Neural cell (in vitro differentiated cells): ENCODE results near the gene DSCAML1. TPM values are rescaled to one million over a fixed set of nuclear protein-coding genes. Genes with fewer than 3 reads are reported as not detected.

ENCODE experiments used
- H2AFZ ChIP-seq: fragments of 200-600, 300-800 bp; sonication (generic), shearing (Covaris generic); 2 replicates; pipeline ENCODE4 v1.6.0; 2014; ENCODE audit warnings: low read depth, mild to moderate bottlenecking, antibody characterized with exemption, low read length, moderate library complexity
- H3F3A ChIP-seq: fragments of 200-600 bp; shearing (Covaris generic); 2 replicates; pipeline ENCODE4 v1.6.1; 2016; ENCODE audit warnings: mild to moderate bottlenecking, moderate library complexity, mixed read lengths, antibody characterized with exemption, low read length; ENCODE audit not compliant: insufficient read depth, poor library complexity, severe bottlenecking
- H3K27ac ChIP-seq: fragments of 200-600, 300-800 bp; sonication (generic), shearing (Covaris generic); 2 replicates; pipeline ENCODE4 v1.5.1; 2014; ENCODE audit warnings: mild to moderate bottlenecking, low read length, moderate library complexity
- H3K27me3 ChIP-seq: fragments of 300-800, 200-600 bp; sonication (generic), shearing (Covaris generic); 2 replicates; pipeline ENCODE4 v1.6.0; 2014; ENCODE audit warnings: mild to moderate bottlenecking, low read depth, low read length, moderate library complexity; ENCODE audit not compliant: insufficient read depth
- H3K36me3 ChIP-seq: fragments of 300-800, 200-600 bp; sonication (generic), shearing (Covaris generic); 2 replicates; pipeline ENCODE4 v1.5.1; 2014; ENCODE audit warnings: mild to moderate bottlenecking, antibody characterized with exemption, low read length, moderate library complexity; ENCODE audit not compliant: insufficient read depth
- H3K4me2 ChIP-seq: fragments of 300-800, 200-600 bp; sonication (generic), shearing (Covaris generic); 2 replicates; pipeline ENCODE4 v1.6.0; 2014; ENCODE audit warnings: mild to moderate bottlenecking, low read length
- H3K4me3 ChIP-seq: fragments of 300-800, 200-600 bp; sonication (generic), shearing (Covaris generic); 2 replicates; pipeline ENCODE4 v1.5.1; 2014; ENCODE audit warnings: mild to moderate bottlenecking, low read length, moderate library complexity
- H3K79me2 ChIP-seq: fragments of 200-600 bp; shearing (Covaris generic); replicated peaks from 2 replicates; pipeline ENCODE4 v1.6.0; 2014; ENCODE audit warnings: mild to moderate bottlenecking, low read length, moderate library complexity; ENCODE audit not compliant: insufficient read depth
- H3K9ac ChIP-seq: fragments of 300-800, 200-600 bp; sonication (generic), shearing (Covaris generic); 2 replicates; pipeline ENCODE4 v1.6.1; 2016; ENCODE audit warnings: mild to moderate bottlenecking, low read length, mixed read lengths
- H3K9me2 ChIP-seq: fragments of 200-600 bp; shearing (Covaris generic); 2 replicates; pipeline ENCODE4 v1.6.1; 2016; ENCODE audit warnings: mild to moderate bottlenecking, low read length, mixed read lengths; ENCODE audit not compliant: insufficient read depth
- H3K9me3 ChIP-seq: fragments of 200-600, 300-800 bp; sonication (generic), shearing (Covaris generic); 2 replicates; pipeline ENCODE4 v1.6.1; 2016; ENCODE audit warnings: mild to moderate bottlenecking, mixed run types, low read length, moderate library complexity, mixed read lengths
- H4K20me1 ChIP-seq: fragments of 200-600 bp; shearing (Covaris generic); 2 replicates; pipeline ENCODE4 v1.6.1; 2016; ENCODE audit warnings: mild to moderate bottlenecking, mixed run types; ENCODE audit not compliant: insufficient read depth
- EP300 ChIP-seq: fragments of 450-650 bp; conservative IDR thresholded peaks from 2 replicates; pipeline ENCODE4 v1.6.1; 2014; ENCODE audit warnings: antibody characterized with exemption, mild to moderate bottlenecking, moderate library complexity; ENCODE audit not compliant: poor library complexity, severe bottlenecking
- EZH2 ChIP-seq: fragments of 200-600, 300-800 bp; shearing (Covaris generic), sonication (generic); IDR thresholded peaks from 2 replicates; pipeline ENCODE4 v1.6.1; 2014; ENCODE audit warnings: antibody characterized with exemption, low read length, borderline replicate concordance, mild to moderate bottlenecking; ENCODE audit not compliant: insufficient read depth, poor library complexity, severe bottlenecking
- MXI1 ChIP-seq: fragments of 450-650 bp; conservative IDR thresholded peaks from 2 replicates; pipeline ENCODE4 v1.6.1; 2014; ENCODE audit warnings: antibody characterized with exemption, mild to moderate bottlenecking; ENCODE audit not compliant: poor library complexity, severe bottlenecking
- POLR2AphosphoS5 ChIP-seq: IDR thresholded peaks from 2 replicates; pipeline ENCODE4 v1.6.1; 2012
- RAD21 ChIP-seq: fragments of 450-650 bp; conservative IDR thresholded peaks from 2 replicates; pipeline ENCODE4 v1.6.1; 2014; ENCODE audit warnings: antibody characterized with exemption, mild to moderate bottlenecking, moderate library complexity
- SMC3 ChIP-seq: fragments of 450-650 bp; conservative IDR thresholded peaks from 2 replicates; pipeline ENCODE4 v1.6.1; 2014; ENCODE audit warnings: antibody characterized with exemption, mild to moderate bottlenecking, moderate library complexity; ENCODE audit not compliant: poor library complexity
- TAF1 ChIP-seq: IDR thresholded peaks from 2 replicates; pipeline ENCODE4 v1.6.1; 2012; ENCODE audit warnings: low read depth
- polyA plus RNA-seq: library from polyadenylated mRNA; depleted of rRNA; stranded (reverse); fragments of >200 nt; gene quantifications from 2 replicates; pipeline ENCODE4 v1.2.3, GENCODE V29; 2014
- TF ChIP-seq, protein P1 (sequence below): IDR thresholded peaks from 2 replicates; pipeline ENCODE4 v1.6.1; 2012; ENCODE audit warnings: borderline replicate concordance
- TF ChIP-seq, protein P2 (sequence below): fragments of 450-650 bp; IDR thresholded peaks from 2 replicates; pipeline ENCODE4 v1.5.1; 2014; ENCODE audit warnings: antibody characterized with exemption, mild to moderate bottlenecking, moderate library complexity; ENCODE audit not compliant: poor library complexity, severe bottlenecking

Gene DSCAML1
- polyA plus RNA-seq, 1 donor from 2014 or later: 1.3 TPM

DNA sequence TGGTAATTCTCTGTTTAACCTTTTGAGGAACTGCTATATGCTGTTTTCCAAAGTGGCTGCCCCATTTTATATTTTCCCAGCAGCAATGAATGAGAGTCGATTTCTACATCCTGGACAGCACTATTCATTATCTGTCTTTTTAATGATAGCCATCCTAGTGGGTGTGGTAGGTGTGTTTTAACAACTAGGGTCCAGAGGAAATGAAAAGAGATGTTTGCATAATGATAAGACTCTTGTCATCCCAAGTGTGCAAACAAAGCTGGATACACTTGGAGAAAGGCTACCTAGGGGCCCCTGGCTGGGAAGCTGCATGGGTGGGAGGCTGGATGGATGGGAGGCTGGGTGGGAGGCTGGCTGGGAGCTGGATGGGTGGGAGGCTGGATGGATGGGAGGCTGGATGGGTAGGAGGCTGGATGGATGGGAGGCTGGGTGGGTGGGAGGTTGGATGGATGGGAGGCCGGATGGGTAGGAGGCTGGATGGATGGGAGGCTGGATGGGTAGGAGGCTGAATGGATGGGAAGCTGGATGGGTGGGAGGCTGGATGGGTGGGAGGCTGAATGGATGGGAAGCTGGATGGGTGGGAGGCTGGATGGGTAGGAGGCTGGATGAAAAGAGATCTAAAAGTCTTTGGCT, 158.0 kb downstream of the DSCAML1 start:
- H3K9ac ChIP-seq: no peak overlapping the region
- no peaks in the 10 kb centered on the region for H4K20me1 ChIP-seq
- H3K79me2 ChIP-seq: no peaks in the 10 kb centered on the region
- H3K36me3 ChIP-seq: no peaks in the 10 kb centered on the region
- H3F3A ChIP-seq: no peaks in the 10 kb centered on the region
- no peak overlapping the region for H2AFZ ChIP-seq
- H3K27me3 ChIP-seq: no peaks in the 10 kb centered on the region
- no peak overlapping the region for H3K4me2 ChIP-seq
- TF ChIP-seq MXI1 (no peak), EZH2 (no peak), POLR2AphosphoS5 (no peak), EP300 (no peak), RAD21 (no peak), TAF1 (no peak)
- TF ChIP-seq, protein P1, sequence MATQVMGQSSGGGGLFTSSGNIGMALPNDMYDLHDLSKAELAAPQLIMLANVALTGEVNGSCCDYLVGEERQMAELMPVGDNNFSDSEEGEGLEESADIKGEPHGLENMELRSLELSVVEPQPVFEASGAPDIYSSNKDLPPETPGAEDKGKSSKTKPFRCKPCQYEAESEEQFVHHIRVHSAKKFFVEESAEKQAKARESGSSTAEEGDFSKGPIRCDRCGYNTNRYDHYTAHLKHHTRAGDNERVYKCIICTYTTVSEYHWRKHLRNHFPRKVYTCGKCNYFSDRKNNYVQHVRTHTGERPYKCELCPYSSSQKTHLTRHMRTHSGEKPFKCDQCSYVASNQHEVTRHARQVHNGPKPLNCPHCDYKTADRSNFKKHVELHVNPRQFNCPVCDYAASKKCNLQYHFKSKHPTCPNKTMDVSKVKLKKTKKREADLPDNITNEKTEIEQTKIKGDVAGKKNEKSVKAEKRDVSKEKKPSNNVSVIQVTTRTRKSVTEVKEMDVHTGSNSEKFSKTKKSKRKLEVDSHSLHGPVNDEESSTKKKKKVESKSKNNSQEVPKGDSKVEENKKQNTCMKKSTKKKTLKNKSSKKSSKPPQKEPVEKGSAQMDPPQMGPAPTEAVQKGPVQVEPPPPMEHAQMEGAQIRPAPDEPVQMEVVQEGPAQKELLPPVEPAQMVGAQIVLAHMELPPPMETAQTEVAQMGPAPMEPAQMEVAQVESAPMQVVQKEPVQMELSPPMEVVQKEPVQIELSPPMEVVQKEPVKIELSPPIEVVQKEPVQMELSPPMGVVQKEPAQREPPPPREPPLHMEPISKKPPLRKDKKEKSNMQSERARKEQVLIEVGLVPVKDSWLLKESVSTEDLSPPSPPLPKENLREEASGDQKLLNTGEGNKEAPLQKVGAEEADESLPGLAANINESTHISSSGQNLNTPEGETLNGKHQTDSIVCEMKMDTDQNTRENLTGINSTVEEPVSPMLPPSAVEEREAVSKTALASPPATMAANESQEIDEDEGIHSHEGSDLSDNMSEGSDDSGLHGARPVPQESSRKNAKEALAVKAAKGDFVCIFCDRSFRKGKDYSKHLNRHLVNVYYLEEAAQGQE: no peak
- no peaks in the 10 kb centered on the region for H3K9me3 ChIP-seq
- no peak overlapping the region for H3K4me3 ChIP-seq
- H3K9me2 ChIP-seq: no peaks in the 10 kb centered on the region
- no peak overlapping the region for H3K27ac ChIP-seq

DNA sequence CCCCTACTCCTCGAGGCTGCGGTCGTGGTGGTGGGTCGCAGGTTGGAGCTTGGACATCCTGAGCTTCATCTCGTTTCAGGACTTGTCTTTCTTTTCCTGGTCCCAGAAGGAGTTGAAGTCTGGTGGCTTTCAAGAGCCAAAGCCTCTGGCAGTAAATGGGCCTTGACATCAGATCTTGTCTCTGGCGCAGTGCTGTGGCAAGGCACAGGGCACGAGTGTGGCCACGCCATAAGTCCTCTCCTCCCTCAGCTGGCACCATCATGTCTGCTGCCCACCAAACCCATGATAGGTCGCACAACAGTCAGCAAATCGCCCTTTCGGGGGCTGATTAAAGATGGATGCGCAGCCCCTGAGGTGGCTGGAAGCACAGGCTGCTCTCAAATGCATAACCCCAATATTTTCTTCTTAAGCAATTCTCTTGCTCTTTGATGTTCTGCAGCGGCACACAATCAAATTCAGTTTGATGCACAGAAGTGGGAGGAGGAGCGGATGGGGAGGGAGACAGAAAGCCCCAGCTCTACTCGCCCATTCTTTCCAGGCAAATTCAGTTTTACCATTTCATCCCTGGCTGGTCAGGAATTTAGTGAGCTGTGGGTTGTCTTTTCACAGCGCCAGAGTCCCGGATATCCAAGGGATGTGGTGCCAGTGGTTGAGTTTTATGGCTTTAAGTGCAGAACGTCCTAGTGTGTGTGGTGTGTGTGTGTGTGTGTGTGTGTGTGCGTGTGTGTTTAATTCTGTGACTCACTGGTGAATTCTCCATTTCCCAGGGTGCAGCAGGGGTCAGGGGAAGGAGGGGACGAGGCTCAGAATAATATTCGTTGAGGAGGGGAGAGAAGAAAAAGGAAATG, 162.0 kb downstream of the DSCAML1 start:
- H3K36me3 ChIP-seq: no peaks in the 10 kb centered on the region
- no peaks in the 10 kb centered on the region for H3K9me3 ChIP-seq
- no peak overlapping the region for H3K27ac ChIP-seq
- no peaks in the 10 kb centered on the region for H4K20me1 ChIP-seq
- no peak overlapping the region for H3K4me3 ChIP-seq
- H3K79me2 ChIP-seq: no peaks in the 10 kb centered on the region
- no peak overlapping the region for H2AFZ ChIP-seq
- H3F3A ChIP-seq: no peaks in the 10 kb centered on the region
- H3K9ac ChIP-seq: peak overlapping the region; percentile 9
- no peaks in the 10 kb centered on the region for H3K27me3 ChIP-seq
- TF ChIP-seq TAF1: no peak
- H3K9me2 ChIP-seq: no peaks in the 10 kb centered on the region
- H3K4me2 ChIP-seq: no peak overlapping the region

DNA sequence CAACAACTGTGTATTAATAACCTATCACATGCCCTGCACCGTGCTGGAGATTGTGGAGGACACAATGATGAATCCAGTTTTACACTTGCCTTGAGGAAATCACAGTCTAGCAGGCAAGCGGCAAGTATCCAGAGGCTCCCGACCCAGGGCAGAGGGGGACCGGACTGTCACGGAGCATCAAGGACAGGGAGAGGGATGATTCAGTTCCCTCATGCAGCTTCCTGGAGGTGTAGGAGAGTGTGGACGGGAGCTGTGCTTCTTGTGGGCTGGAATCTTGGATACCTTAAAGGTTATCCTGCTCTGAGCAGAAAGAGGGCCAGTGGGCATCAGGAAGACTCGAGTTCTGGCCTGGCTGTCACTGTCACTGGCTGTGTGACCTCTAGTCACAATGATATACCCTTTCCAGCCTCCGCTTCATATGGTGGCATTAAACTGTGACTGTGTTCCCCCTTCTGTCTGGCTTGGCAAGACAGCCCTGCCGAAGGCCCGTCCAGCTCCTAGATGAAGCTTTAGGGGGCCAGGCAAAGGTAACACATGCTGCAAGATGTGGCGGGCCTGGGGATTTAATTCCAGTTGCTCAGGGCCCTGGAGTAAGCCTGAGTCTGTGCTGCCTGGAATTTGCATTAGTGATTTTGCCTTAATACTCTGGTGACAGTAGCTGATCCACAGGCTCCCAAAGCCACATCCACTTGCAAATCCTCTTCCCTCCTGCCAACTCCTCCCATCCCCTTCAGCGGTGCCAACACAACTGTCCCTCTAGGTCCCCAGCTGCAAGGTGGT, 162.8 kb downstream of the DSCAML1 start:
- peak overlapping the region; percentile 9 for H3K9ac ChIP-seq
- no peak overlapping the region for H3K4me3 ChIP-seq
- H4K20me1 ChIP-seq: no peaks in the 10 kb centered on the region
- no peak overlapping the region for H3K4me2 ChIP-seq
- H3K27ac ChIP-seq: no peak overlapping the region
- H3K27me3 ChIP-seq: no peaks in the 10 kb centered on the region
- TF ChIP-seq EZH2 (no peak), SMC3 (no peak), EP300 (no peak), POLR2AphosphoS5 (no peak), TAF1 (no peak), RAD21 (no peak), MXI1 (no peak)
- TF ChIP-seq, protein P1: no peak
- TF ChIP-seq, protein P2, sequence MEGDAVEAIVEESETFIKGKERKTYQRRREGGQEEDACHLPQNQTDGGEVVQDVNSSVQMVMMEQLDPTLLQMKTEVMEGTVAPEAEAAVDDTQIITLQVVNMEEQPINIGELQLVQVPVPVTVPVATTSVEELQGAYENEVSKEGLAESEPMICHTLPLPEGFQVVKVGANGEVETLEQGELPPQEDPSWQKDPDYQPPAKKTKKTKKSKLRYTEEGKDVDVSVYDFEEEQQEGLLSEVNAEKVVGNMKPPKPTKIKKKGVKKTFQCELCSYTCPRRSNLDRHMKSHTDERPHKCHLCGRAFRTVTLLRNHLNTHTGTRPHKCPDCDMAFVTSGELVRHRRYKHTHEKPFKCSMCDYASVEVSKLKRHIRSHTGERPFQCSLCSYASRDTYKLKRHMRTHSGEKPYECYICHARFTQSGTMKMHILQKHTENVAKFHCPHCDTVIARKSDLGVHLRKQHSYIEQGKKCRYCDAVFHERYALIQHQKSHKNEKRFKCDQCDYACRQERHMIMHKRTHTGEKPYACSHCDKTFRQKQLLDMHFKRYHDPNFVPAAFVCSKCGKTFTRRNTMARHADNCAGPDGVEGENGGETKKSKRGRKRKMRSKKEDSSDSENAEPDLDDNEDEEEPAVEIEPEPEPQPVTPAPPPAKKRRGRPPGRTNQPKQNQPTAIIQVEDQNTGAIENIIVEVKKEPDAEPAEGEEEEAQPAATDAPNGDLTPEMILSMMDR: no peak
- no peaks in the 10 kb centered on the region for H3K36me3 ChIP-seq
- H3K9me2 ChIP-seq: no peaks in the 10 kb centered on the region
- no peaks in the 10 kb centered on the region for H3K9me3 ChIP-seq
- no peak overlapping the region for H2AFZ ChIP-seq
- no peaks in the 10 kb centered on the region for H3K79me2 ChIP-seq
- H3F3A ChIP-seq: no peaks in the 10 kb centered on the region
